GM21528 (cell line): ENCODE measurements around the gene IL17RD.

Experiments
- ATAC-seq: cut with Tn5 transposase; IDR thresholded peaks from one replicate; pipeline ENCODE4 v1.9.1; 2021; ENCODE audit warnings: mild to moderate bottlenecking, moderate library complexity; ENCODE audit not compliant: unreplicated experiment, low FRiP score

IL17RD gene

GRCh38 chr3:57164657-57165573, at the start of gene IL17RD:
Gene IL17RD (minus strand): TSS chr3:57165353. CDS start chr3:57165286, 67 bp downstream.
- no peak for ATAC-seq

- no peak for ATAC-seq
Measured at GRCh38 chr3:57206423-57206822, 41.3 kb upstream of the IL17RD start.

- ATAC-seq: no peak
Measured at GRCh38 chr3:57199895-57200297, 34.7 kb upstream of the IL17RD start, which contains the start of gene HESX1. Gene HESX1 (minus strand): TSS chr3:57199978. CDS start chr3:57199918, 60 bp downstream.

GRCh38 chr3:57194641-57195040, 29.5 kb upstream of the IL17RD start:
- no peak for ATAC-seq

GRCh38 chr3:57192028-57192427, 26.9 kb upstream of the IL17RD start:
- no peak for ATAC-seq

GRCh38 chr3:57184526-57184925, 19.4 kb upstream of the IL17RD start:
- ATAC-seq: no peak

GRCh38 chr3:57179580-57180410, 14.6 kb upstream of the IL17RD start:
- ATAC-seq: no peak

- no peak for ATAC-seq
Measured at GRCh38 chr3:57176045-57176444, 10.9 kb upstream of the IL17RD start.

- ATAC-seq: no peak
Measured at GRCh38 chr3:57173687-57174086, 8.5 kb upstream of the IL17RD start.

GRCh38 chr3:57170946-57171345, 5.8 kb upstream of the IL17RD start:
- no peak for ATAC-seq

- peak; percentile 75 for ATAC-seq
Measured at GRCh38 chr3:57169872-57170623, 4.9 kb upstream of the IL17RD start.

- ATAC-seq: no peak
Measured at GRCh38 chr3:57169108-57169507, 4.0 kb upstream of the IL17RD start.

GRCh38 chr3:57168151-57168550, 3.0 kb upstream of the IL17RD start:
- no peak for ATAC-seq

- ATAC-seq: no peak
Measured at GRCh38 chr3:57166660-57167059, 1.5 kb upstream of the IL17RD start.

- no peak for ATAC-seq
Measured at GRCh38 chr3:57165641-57166040, 488 bp upstream of the IL17RD start.

- no peak for ATAC-seq
Measured at GRCh38 chr3:57164217-57164656, 916 bp downstream of the IL17RD start.

GRCh38 chr3:57163751-57164150, 1.4 kb downstream of the IL17RD start:
- ATAC-seq: no peak

- ATAC-seq: no peak
Measured at GRCh38 chr3:57161915-57162314, 3.2 kb downstream of the IL17RD start.

GRCh38 chr3:57160765-57161538, 4.2 kb downstream of the IL17RD start:
- ATAC-seq: no peak
